Smooth muscle cell (in vitro differentiated cells): Measurements from ENCODE around the gene COL9A3. TPM values are rescaled to one million over a fixed set of nuclear protein-coding genes. Genes with fewer than 3 reads are reported as not detected.
A peak's percentile ranks its signal among the peaks of the same experiment; 100 is the strongest.

Experiments
- DNase-seq: peaks from one replicate; lab custom pipeline; 2025; ENCODE audit not compliant: unreplicated experiment; lab: John Stamatoyannopoulos, UW
- H2AFZ ChIP-seq: fragments of 200-600 bp; sonication (generic); 2 replicates; pipeline ENCODE4 v1.6.0; 2016; ENCODE audit warnings: antibody characterized with exemption, low read depth, mild to moderate bottlenecking
- H3F3A ChIP-seq: fragments of 200-600 bp; sonication (generic); 2 replicates; pipeline ENCODE4 v1.6.0; 2017; ENCODE audit warnings: antibody characterized with exemption, low read depth
- H3K27ac ChIP-seq: fragments of 200-600 bp; sonication (generic); 2 replicates; pipeline ENCODE4 v1.5.1; 2016; ENCODE audit warnings: low read depth, mild to moderate bottlenecking
- H3K27me3 ChIP-seq: fragments of 200-600 bp; sonication (generic); 2 replicates; pipeline ENCODE4 v1.6.1; 2016; ENCODE audit warnings: low read depth, mild to moderate bottlenecking
- H3K36me3 ChIP-seq: fragments of 200-600 bp; sonication (generic); 2 replicates; pipeline ENCODE4 v1.5.1; 2016; ENCODE audit warnings: low read depth
- H3K4me1 ChIP-seq: fragments of 200-600 bp; sonication (generic); 2 replicates; pipeline ENCODE4 v1.5.1; 2016; ENCODE audit warnings: low read depth
- H3K4me2 ChIP-seq: fragments of 200-600 bp; sonication (generic); 2 replicates; pipeline ENCODE4 v1.6.0; 2016; ENCODE audit warnings: mild to moderate bottlenecking
- H3K4me3 ChIP-seq: fragments of 200-600 bp; sonication (generic); 2 replicates; pipeline ENCODE4 v1.5.1; 2016; ENCODE audit warnings: mild to moderate bottlenecking
- H3K79me2 ChIP-seq: fragments of 200-600 bp; sonication (generic); 2 replicates; pipeline ENCODE4 v1.6.0; 2016; ENCODE audit warnings: low read depth, mild to moderate bottlenecking
- H3K9ac ChIP-seq: fragments of 200-600 bp; sonication (generic); 2 replicates; pipeline ENCODE4 v1.6.0; 2016; ENCODE audit warnings: low read depth
- H3K9me3 ChIP-seq: fragments of 200-600 bp; sonication (generic); replicated peaks from 2 replicates; pipeline ENCODE4 v1.5.1; 2016; ENCODE audit warnings: low read depth
- H4K20me1 ChIP-seq: fragments of 200-600 bp; sonication (generic); 2 replicates; pipeline ENCODE4 v1.6.0; 2016; ENCODE audit warnings: low read depth
- WGBS: methylation state at CpG from one replicate; pipeline ENCODE4 v1.1.7; 2016; ENCODE audit warnings: low lambda C conversion rate; 5-methylcytosine and 5-hydroxymethylcytosine counted together
- polyA plus RNA-seq: library from polyadenylated mRNA; unstranded; fragments of >200 nt; fragmentation: Nextera tagmentation; extraction: Ambion mirVana; gene quantifications from 2 replicates; pipeline ENCODE4 v1.2.1, GENCODE V29; 2016
- total RNA-seq: library from RNA; depleted of rRNA; stranded (reverse); fragments of >200 nt; gene quantifications from 2 replicates; pipeline ENCODE4 v1.2.3, GENCODE V29; 2014
- TF ChIP-seq, protein P1 (sequence below): fragments of 200-600 bp; sonication (generic); IDR thresholded peaks from 2 replicates; pipeline ENCODE4 v1.5.1; 2017; ENCODE audit warnings: borderline replicate concordance, mild to moderate bottlenecking, antibody characterized with exemption; ENCODE audit not compliant: insufficient read depth, poor library complexity, severe bottlenecking

The COL9A3 gene
- total RNA-seq (23.0 and 30.1 TPM in 2 replicates), polyA plus RNA-seq (73.3 and 77.4 TPM in 2 replicates)

DNA sequence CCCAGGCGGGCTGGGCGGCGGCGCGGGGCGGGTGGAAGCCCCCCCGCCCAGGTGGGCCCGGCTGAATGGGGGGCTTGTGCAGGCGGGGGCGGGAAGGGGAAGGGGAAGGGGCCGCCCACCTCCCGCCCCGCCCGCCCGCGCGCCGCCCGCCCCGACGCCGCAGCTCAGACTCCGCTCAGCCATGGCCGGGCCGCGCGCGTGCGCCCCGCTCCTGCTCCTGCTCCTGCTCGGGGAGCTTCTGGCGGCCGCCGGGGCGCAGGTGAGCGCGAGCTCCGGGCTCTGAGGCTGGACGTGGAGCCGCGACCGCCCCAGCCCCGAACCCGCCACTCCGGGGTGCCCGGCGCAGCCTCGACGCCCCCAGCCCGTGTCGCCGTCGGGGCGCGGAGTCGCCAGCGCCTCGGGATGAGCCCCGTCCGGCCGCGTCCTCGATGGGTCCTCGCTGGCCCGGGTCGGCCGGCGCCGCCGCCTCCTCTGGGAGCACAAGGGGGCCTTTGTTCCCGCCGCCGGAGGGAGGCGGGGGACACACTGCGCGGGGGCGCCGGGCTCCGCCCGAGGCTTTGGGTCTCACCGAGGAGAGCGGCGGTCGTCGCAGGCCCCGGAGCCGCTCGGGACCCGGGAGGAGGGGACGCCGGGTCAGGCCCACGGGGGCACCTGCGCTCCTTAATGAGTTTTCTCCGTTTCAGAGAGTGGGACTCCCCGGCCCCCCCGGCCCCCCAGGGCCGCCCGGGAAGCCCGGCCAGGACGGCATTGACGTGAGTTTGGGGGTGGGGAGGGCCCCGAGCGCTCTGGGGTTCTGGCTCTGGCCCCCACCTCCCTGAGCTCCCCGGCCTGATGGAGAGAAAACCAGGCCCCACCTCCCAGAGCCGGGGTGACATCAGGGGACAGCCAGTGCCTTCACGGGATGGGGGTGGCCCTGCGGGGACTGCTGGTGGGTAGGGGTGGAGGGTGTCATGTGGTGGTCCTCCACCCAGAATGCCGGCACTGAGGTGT is at the start of gene COL9A3:
Gene COL9A3, plus strand, starts transcription at position 167 of the 990 bp plus-strand sequence. Its CDS starts 15 bp downstream, at position 182.
- Histone ChIP-seq H3K79me2 (no peaks in the 10 kb centered on the region), H3K4me1 (peaks cover 35% of the 10 kb centered on the region), H3K9me3 (no peaks in the 10 kb centered on the region), H3K27me3 (no peaks in the 10 kb centered on the region), H3K4me2 (peak within 1 kb of the TSS; percentile 99), H3K27ac (no peak within 1 kb of the TSS), H3K36me3 (no peaks in the 10 kb centered on the region), H4K20me1 (no peaks in the 10 kb centered on the region), H3K9ac (no peak within 1 kb of the TSS), H3K4me3 (peak within 1 kb of the TSS; percentile 56), H3F3A (peaks cover 13% of the 10 kb centered on the region), H2AFZ (peak within 1 kb of the TSS; percentile 66)
- no peak for DNase-seq
- WGBS = 7% methylated on average over 57 of the region's 108 CpGs
- TF ChIP-seq, protein P1, sequence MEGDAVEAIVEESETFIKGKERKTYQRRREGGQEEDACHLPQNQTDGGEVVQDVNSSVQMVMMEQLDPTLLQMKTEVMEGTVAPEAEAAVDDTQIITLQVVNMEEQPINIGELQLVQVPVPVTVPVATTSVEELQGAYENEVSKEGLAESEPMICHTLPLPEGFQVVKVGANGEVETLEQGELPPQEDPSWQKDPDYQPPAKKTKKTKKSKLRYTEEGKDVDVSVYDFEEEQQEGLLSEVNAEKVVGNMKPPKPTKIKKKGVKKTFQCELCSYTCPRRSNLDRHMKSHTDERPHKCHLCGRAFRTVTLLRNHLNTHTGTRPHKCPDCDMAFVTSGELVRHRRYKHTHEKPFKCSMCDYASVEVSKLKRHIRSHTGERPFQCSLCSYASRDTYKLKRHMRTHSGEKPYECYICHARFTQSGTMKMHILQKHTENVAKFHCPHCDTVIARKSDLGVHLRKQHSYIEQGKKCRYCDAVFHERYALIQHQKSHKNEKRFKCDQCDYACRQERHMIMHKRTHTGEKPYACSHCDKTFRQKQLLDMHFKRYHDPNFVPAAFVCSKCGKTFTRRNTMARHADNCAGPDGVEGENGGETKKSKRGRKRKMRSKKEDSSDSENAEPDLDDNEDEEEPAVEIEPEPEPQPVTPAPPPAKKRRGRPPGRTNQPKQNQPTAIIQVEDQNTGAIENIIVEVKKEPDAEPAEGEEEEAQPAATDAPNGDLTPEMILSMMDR = no peak

GRCh38 chr20:62768234-62768546 is 48.7 kb upstream of the COL9A3 start:
- no peak overlapping the region for H3K9ac ChIP-seq
- no peaks in the 10 kb centered on the region for H3K36me3 ChIP-seq
- no peak overlapping the region for H2AFZ ChIP-seq
- no peaks in the 10 kb centered on the region for H3K27me3 ChIP-seq
- no peaks in the 10 kb centered on the region for H4K20me1 ChIP-seq
- peak overlapping the region; percentile 52 for H3K4me2 ChIP-seq
- no peak overlapping the region for H3K27ac ChIP-seq
- H3K79me2 ChIP-seq = no peaks in the 10 kb centered on the region
- DNase-seq = no peak
- H3K9me3 ChIP-seq = no peaks in the 10 kb centered on the region
- H3F3A ChIP-seq = no peaks in the 10 kb centered on the region
- no peak overlapping the region for H3K4me3 ChIP-seq
- H3K4me1 ChIP-seq = peaks cover 7% of the 10 kb centered on the region
- TF ChIP-seq, protein P1 = no peak
- 93% methylated on average over 8 of the region's 8 CpGs for WGBS

- Histone ChIP-seq H3K4me2 (peak overlapping the region; percentile 52), H4K20me1 (no peaks in the 10 kb centered on the region), H3K27me3 (no peaks in the 10 kb centered on the region), H3K4me1 (peaks cover 7% of the 10 kb centered on the region), H3K27ac (no peak overlapping the region), H3K36me3 (no peaks in the 10 kb centered on the region), H3K9me3 (no peaks in the 10 kb centered on the region), H3K9ac (no peak overlapping the region), H3F3A (no peaks in the 10 kb centered on the region), H3K79me2 (no peaks in the 10 kb centered on the region), H2AFZ (no peak overlapping the region), H3K4me3 (no peak overlapping the region)
- 75% methylated on average over 17 of the region's 21 CpGs for WGBS
- TF ChIP-seq, protein P1 = no peak
- no peak for DNase-seq
Measured at GRCh38 chr20:62768551-62769287, 48.1 kb upstream of the COL9A3 start.
